ENCODE data around the gene DOP1A.

The DOP1A gene, protein sequence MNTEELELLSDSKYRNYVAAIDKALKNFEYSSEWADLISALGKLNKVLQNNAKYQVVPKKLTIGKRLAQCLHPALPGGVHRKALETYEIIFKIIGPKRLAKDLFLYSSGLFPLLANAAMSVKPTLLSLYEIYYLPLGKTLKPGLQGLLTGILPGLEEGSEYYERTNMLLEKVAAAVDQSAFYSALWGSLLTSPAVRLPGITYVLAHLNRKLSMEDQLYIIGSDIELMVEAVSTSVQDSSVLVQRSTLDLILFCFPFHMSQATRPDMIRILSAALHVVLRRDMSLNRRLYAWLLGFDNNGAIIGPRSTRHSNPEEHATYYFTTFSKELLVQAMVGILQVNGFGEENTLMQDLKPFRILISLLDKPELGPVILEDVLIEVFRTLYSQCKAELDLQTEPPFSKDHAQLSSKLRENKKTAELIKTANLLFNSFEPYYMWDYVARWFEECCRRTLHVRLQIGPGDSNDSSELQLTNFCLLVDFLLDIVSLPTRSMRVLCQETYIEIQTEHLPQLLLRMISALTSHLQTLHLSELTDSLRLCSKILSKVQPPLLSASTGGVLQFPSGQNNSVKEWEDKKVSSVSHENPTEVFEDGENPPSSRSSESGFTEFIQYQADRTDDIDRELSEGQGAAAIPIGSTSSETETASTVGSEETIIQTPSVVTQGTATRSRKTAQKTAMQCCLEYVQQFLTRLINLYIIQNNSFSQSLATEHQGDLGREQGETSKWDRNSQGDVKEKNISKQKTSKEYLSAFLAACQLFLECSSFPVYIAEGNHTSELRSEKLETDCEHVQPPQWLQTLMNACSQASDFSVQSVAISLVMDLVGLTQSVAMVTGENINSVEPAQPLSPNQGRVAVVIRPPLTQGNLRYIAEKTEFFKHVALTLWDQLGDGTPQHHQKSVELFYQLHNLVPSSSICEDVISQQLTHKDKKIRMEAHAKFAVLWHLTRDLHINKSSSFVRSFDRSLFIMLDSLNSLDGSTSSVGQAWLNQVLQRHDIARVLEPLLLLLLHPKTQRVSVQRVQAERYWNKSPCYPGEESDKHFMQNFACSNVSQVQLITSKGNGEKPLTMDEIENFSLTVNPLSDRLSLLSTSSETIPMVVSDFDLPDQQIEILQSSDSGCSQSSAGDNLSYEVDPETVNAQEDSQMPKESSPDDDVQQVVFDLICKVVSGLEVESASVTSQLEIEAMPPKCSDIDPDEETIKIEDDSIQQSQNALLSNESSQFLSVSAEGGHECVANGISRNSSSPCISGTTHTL (N-terminal part only)

DNA sequence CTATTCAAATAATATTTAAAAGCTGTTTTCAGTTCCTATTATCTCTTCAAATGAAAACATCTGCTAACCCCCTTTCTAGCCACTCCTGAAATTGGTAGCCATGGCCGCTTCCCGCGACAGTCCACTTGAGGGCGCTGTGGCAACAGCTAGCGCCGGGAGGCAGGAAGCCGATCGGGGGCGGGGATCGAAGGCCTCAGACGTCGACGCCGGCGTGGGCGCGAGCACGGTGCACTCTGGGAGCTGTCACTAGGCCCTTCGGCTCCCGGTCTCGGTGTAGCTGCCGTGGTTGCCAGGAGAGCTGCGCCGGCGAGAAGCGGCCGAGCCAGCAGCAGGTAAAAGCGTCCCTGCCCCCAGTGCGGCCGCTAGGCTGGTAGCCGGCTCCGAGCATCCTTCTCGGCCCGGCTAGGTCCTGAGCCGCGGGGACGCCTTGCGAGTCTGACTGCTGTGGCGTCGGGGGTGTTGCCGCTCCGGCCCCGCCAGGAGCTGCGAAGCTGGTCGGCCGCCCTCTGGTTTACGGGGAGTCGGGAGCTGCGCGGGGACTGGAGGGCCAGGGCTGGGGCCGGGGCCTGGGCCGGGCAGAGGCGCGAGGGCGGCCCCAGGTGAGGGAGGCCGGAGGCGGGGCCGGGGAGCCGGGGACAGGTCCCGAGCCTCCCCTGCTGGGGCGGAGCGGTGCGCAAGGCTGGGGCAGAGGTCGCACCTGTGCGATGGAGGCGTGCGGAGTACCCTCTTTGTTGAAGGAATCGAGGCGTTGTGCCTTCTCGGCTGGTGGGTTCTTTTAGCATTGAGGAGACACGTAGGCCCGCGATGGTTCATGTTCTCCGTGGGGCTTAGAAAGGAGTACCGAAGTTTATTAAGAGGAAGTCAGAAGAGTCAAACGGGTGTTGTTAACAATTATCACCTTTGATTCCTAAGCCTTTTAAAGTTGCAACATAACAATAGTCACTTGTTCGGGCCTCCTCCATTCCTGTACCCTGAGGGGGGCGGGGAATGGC is at the start of gene DOP1A:
TSS of gene DOP1A (plus strand) at position 224 of the 992 bp plus-strand sequence. CDS start 29,307 bp downstream, outside the sequence.
- DNase-seq = peak; percentile 99

DNA sequence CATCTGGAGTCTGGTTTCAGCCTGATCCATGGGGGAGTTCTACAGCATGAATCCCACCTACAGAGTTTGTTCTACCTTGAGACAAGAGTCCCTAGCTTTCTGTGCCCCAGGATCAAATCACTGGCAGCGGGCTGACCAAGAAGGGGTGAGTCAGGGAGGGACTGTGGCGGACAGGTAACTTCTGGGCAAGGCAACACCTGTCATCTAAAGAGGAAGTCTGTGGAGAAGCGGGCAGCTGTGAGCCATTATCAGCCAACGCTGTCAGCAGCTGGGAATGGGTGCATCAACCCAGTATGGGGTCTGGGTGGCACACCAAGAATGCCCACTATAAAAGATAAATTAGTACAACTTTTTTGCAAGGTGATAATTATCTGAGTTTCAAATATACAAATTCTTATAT is 47.7 kb upstream of the DOP1A start:
- DNase-seq = no peak

DNA sequence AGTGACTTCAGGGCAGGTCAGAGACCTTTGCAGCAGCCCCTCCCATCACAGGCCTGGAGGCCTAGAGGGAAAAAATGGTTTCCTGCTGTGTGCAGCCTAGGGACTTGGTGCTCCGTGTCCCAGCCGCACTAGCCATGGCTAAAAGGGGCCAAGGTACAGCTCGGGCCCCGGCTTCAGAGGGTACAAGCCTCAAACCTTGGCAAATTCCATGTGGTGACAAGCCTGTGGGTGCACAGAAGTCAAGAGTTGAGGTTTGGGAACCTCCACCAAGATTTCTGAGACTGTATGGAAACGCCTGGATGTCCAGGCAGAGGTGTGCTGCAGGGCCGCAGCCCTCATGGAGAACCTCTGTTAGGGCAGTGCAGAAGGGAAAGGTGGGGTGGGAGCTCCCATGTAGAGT is 35.8 kb upstream of the DOP1A start:
- no peak for DNase-seq

DNA sequence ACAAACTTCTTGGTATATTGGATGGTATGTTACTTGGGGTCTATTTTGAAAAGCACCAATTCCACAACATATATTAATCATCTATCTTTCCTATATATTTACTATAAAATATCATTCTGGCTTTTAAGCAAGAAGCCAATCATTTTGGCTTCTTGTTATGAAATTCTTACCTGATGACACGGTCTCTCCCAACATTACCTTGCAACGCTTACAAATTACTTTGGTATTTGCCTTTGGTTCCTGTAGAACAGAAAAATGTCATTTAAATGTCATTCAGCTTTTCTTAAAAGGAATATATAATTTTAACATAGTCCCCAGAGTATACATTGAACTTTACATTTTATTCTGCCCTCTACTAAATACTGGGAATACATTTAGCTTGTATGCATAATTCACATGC is 29.2 kb upstream of the DOP1A start:
- DNase-seq = no peak

DNA sequence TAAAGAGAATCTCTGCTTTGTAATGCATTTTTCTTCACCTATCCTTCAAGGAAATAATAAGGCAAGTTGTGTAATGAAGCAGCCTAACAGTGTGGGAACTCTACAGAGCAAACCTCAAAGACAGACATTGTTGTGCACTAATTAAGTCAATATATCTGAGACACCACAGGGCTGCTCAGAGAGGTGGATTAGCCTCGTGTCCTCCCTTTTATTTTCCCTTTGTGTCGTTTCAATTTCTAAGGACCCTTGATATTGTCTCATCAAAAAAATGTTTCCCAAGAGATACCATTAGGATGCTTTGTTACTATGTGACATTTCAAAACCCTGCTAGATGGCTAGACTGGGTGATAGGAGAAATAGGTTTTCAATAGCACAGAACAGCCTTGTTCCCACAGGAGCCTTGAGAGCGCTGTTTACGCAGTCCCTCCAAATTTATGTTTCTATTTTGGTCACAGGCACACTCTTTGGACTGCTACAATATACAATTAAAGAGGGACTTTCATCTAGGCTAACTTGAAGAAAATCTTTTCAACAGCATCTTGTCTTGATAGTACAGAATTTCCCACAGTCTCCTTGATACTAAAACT is 24.9 kb upstream of the DOP1A start:
- no peak for DNase-seq

DNA sequence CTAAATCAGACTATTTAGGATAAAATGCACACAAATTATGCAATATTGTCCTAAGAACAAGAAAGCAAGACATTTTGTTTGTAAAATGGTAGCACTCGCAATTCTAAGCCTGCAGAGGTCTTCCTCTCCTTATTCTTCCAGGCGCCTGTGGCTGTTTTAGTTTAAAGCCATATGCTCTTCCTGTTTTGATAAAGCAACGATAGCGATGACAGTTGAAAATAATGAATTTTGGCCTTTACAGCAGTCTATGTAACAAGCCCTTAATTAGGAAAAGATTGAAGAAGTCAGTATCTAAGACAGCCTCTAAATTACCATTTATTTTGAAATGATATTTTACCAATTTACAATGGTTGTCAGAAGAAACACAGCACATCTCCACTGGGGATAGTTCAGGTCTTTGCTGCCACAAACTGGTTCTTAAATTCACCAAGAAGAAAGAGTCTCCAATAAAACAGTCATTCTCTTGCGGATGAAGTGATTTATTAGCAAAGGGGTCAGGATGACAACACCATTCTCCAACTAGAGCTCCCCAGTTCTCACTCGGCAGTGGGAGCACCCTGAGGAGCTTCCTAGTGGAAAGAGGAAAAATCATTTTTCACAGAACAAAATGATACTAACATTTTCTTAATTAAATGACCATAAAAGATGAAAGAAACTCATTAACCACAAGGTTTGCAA is 23.2 kb upstream of the DOP1A start:
- no peak for DNase-seq

DNA sequence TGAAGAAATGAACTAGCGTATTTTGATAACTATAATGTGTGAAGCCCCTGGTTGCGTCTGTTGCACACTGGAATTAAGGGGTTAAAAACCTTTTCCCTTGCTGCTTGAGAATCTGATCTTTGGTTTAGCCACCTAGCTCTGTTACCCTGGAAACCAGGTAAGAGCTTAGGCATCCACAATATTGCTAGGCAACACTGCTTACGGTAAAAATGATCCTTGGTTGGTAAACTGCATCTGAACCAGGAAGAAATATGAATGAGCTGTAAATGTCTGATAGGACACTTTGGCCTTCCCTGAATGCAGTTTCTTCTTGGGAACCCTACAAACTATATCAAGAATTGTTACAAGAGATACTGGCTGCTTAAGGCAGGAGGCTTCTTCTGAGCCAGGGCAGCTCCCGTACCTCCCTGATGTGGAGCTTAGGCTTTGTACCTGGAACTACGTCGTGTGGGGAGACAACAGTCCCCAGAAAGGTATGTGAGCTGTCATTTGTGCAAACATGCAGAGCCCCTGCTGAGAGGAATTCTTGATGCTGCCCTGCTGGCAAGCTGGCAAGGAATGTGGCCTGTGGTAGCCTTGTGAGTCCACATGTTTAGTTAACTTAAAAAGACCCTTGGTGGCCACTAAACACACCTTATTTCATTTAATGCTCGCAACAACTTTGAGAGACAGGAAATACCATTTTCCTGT is 20.3 kb upstream of the DOP1A start:
- no peak for DNase-seq

DNA sequence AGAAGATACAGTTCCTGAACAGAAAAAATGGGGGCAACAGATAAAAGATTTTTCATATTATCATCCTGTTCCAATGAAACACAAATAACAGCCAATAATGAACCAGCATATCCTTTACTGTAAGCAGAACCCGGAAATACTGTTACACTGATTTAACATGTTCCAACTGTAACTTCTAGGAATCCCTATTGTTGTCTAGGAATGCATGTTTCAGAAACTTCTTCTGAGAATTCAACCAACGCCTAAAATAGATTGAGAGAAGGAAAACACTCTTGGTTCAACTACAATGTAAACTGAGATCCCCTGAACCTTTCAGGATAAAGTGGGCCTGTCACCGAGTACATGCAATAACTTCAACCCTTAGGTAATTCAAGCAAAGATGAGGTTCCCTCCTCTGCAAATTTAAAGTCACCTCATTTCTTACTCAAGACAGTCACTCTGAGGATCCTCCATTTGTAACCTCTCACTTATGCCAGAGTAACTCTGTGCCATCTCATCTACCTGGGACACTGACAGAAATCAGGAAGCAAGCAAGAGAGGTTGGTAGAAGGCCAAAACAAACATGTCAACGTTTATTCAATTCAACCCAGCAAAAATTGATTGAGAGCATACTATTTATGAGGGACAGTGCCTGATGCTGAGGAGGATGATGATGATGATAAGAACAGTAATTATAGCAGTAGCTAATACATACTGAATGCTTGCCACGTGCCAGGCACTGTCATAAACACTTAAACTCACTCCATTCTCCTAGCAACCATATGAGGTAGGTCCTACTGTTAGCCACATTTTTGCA is 15.9 kb upstream of the DOP1A start:
- DNase-seq = no peak

DNA sequence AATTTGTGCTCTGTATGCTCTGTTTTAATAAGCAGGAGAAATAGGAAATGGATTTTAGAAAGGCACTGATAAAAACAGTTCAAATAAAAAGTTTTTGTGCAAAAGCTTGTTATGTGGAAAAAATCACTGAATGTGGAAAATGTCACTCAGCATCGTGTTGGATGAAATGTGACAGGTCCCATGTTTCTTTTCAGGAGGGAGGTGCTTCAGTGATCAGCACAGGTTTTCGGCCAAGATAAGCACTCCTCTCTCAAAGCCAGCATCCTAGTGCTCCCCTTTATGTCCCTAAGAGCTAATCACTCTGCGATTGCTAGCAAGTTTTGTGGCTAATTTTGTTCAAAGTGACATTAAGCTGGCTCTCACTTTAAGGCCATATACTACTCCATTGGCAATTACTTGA is 13.8 kb upstream of the DOP1A start:
- DNase-seq = no peak

DNA sequence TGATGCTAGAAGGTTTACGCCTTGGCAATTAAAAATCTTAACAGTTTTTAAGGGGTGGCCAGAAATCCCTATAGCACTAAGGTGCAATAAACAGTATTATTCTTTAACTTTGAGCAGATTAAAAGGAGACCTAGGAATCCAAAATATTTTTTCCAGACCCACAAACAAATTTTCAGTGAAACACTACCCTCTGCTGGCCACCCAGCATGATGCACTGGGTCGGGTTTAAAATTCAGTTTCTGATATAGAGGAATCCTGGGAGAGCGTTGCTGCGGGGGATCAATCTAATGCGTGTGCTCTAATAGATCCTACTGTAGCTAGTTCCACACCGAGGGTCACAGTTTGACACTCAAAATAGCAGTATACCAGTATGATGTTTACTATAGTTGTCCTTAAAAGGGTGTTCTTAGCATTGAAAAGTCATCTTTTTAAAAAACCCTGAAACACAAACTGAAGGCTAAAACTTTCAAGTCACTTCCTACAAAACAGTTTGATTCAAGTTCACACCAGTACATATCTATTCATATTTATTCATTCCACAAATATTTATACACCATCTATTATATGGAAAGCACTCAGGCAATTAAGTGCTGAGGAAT is 12.0 kb upstream of the DOP1A start:
- DNase-seq = peak; percentile 21

DNA sequence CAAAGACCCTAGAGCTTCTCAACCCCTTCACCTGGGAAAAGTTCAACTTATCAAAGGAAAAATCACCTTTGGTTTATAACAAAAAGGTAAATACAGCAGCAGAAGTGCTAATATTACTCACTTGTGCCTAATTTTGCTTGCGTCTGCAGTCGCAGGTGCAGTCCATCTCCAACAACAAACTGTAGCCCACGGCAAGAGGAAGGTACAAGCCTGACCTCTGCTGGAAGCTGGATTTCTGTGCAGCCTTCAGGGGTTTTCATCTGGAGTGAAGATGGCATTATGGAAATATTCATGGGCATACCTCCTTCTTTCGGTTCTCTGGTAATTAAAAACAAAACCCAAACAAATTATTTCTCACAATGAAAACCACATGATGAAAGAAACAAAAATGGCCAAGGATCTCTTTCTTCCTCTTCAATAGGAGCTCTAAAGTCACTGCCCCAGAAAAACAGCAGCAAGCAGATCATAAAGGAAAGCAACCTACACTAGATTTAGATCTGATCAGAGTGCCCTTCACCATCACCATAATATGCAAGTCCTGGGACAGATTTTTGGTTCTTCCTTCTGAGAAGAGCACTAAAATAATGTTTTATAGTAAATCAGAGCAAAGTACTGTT is 9.7 kb upstream of the DOP1A start:
- no peak for DNase-seq

DNA sequence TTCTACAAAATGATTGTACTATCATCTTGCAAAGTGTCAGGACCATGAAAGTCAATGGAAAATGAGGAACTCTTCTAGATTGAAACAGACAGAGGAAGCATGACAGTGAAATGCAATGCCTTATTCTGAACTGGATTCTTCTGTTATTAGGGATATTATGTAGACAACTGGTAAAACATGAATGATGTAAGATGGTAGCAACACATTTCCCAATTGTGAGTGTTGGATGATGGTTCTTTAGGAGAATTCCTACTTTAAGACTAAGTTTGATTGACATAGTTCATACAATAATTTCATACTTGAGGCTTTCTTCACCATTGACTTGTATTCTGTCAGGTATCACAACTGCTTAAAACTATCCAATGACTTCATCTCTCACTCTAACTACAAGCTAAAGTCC is 6.3 kb upstream of the DOP1A start:
- DNase-seq = no peak

DNA sequence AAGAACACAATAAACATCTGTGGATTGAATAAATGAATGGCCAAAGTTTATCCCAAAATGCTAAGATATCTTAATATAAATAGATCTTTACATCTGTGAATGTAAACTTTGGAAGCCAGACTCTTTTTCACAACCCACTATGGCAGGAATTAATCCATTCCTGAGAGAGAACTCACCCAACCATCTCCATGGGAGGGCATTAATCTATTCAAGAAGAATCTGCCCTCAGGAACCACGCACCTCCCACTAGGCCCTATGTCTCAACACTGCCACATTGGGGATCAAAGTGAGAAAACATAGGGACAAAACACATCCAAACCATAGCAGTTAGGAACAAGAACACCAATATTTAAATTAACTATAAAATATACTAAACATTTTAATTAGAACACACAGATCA is 5.2 kb upstream of the DOP1A start:
- no peak for DNase-seq

DNA sequence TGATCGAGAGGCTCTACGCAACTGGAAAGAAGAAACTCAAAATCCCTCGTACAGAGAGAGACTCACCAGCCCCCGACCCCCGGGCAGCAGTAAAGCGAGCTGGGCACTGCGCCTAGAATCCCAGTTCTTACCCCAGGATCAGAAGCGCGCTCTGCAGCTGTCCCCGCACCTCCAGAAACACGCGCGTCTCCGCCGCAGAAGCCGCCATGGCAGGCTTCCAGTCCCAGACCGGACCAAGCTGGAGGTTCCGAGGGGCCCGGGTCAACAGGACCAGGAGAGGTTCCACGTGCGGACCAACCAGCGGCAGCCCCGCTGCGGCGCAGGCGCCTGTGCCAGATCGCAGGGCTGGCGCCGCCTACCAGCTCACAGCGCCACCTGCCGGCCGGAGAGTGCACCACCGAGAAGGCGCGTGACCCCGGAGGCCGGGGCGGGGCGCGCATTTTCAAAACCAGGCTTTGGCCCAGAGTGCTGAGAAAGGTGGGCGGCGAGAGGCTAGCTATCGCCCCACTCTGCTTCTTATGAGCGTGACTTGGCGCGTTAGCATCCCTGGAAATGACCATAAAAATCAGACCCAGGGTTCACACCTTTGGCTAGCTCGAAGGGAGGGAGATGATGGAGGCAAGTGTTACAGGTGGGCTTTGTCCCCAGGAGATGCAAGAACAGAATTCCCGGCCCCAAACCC is 1.8 kb upstream of the DOP1A start, which contains the start of gene UBE3D:
TSS of gene UBE3D (minus strand) at position 331 of the 682 bp plus-strand sequence. CDS start at position 208, 123 bp downstream.
- DNase-seq = peak; percentile 92

DNA sequence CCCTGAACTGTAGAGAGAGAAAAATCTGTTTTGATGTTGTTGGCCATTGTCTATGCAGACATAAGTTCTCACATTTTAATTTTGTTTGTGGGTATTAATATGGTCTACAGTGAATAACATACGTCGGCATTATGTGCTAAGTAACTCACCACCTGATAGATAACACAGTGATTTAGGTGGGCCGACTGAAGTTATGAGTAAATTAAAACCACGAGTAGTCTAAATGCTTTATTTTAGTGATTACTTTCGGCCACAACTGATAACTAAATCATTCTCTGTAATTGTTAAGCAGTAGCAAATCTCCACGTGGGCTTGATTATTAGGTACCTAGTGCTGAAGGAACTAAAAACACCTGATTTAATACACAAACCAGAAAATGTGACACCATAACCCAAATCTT is 1.1 kb downstream of the DOP1A start:
- no peak for DNase-seq

DNA sequence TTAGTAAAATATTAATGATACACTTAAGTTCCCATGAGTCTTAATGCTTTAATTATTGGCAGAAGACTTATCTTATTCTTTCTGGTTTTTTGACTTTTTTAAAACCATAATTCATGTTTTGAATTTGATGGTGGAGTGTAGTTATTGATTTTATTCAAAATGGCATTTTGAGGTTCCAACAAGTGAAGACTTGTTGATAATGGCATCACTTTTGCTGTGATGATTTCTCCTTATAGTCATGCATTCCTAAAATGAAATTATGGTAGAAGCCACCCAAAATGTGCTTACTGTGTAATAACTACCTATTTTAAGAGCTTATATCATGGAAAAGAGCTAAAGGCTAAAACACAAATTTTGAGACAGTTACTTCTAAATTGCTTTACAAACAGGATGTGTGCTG is 2.2 kb downstream of the DOP1A start:
- no peak for DNase-seq

DNA sequence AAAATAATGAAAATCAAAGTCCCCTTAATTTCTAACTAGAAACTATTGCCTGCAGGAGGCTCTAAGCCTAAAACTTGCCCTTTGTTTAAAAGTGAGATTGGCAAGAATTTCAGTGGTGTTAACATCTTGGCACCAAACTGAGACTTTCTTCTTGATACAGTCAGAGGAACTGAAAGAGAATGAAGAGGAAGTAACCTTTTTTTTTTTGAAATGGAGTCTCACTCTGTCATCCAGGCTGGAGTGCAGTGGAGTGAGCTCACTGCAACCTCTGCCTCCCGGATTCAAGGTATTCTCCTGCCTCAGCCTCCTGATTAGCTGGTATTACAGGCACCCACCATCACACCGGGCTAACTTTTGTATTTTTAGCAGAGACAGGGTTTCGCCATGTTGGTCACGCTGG is 3.6 kb downstream of the DOP1A start:
- no peak for DNase-seq

DNA sequence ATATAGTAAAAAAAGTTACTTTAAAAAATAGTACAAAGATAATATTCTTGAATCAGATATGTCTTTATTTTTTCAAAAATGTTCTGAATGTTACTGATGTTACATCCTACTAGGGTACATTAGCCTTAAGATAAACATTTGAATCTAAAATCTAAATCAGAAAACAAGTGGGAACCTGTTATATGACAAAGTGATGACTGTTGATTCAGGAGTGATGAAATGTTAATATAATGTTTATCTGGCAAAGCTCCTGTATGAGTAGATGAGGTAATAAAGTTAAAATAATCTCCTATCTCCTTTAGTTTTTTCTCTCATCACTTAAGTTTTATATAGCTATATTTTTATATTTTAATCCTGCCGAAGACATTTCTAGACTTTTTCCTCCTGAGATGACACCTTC is 4.2 kb downstream of the DOP1A start:
- DNase-seq = no peak
